Measurements from ENCODE around the gene GNAO1.

DNA sequence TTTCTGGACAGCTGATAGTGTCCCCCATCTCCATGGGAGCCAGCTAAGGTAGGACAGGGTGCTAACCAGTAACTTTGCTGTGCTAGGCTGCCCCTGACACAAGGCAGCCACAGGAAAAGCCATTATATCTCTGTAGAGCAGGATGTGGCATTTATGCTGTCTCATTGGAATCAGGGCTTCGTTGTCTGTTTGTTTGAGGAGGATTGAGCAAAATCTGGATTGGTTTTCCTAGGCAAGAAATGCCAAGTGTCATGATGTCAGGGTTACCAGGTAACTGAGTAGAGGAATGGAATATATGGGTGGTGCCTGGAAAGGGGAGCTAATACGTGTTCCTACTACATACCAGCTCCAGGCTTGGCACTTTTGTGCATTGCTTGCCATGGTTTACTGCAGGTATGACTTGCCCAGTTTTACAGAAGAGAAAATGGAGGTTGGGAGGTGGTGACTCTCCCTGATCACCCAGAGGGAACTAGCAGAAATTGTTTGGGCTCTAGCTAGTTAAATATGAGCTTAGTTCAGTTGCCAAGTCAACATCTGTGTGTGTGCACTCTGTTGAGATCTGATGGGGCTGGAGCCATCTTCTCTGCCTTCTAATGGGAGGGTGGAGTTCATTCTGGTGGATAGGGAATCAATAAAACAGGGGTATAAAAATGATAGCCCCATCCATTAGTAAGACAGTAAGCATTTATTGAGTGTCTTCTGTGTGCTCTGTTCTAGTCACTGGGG, 33.9 kb downstream of the GNAO1 start:
- TF ChIP-seq, protein P1, sequence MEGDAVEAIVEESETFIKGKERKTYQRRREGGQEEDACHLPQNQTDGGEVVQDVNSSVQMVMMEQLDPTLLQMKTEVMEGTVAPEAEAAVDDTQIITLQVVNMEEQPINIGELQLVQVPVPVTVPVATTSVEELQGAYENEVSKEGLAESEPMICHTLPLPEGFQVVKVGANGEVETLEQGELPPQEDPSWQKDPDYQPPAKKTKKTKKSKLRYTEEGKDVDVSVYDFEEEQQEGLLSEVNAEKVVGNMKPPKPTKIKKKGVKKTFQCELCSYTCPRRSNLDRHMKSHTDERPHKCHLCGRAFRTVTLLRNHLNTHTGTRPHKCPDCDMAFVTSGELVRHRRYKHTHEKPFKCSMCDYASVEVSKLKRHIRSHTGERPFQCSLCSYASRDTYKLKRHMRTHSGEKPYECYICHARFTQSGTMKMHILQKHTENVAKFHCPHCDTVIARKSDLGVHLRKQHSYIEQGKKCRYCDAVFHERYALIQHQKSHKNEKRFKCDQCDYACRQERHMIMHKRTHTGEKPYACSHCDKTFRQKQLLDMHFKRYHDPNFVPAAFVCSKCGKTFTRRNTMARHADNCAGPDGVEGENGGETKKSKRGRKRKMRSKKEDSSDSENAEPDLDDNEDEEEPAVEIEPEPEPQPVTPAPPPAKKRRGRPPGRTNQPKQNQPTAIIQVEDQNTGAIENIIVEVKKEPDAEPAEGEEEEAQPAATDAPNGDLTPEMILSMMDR (IDR thresholded peaks at IDR 0.05) = no peak
- no peak for TF ChIP-seq POLR2A (IDR thresholded peaks at IDR 0.05)

All from esophagus squamous epithelium (tissue), 4 donors.